ENCODE data around the gene PTCD3.

The PTCD3 gene

GRCh38 chr2:86189782-86190416, 83.9 kb downstream of the PTCD3 start (continued):
- TF ChIP-seq ZNF624 (tag by site-specific recombination; IDR thresholded peaks at IDR 0.05) (no peak), FEZF1 (tag by site-specific recombination; IDR thresholded peaks at IDR 0.05) (no peak)

Data from HEK293 (cell line).